ENCODE data around the gene STK39.

STK39 gene

DNA sequence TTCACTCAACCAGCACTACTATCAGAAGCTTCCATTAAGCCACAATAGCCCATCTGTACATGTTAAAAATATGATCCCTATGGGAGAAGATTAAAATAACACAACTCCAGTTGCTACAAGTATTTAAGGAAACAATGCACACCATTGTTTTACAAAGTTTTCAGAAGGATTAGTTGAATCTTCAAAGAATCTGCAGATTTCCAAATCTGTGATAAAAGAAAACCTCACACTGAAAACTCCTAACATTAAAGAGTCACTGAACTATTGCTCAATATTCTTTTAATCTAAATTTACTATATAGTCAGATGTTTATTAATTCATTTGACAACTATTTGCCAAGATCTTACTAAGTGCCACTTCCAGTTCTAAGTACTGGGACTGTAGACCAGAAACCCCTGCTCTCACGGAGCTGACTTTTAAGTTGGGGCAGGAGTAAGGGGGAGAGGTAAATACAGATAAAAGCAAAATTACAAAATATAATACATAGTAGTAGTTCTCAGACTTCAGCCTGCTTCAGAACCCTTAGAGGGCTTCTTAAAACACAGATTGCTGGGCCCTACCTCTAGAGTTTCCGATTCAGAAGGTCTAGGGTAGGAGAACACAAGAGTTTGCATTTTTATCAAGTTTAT, 94.4 kb downstream of the STK39 start:
- DNase-seq: no peak
- H3K36me3 ChIP-seq (ENCODE audit: control insufficient read depth in 4 of 4, insufficient read depth in 4 of 4, low read length in 3 of 4): peaks cover 0 to 6% (median 4%) of the 10 kb centered on the region in 4 experiments
- WGBS (ENCODE audit: insufficient coverage): 100% methylated on average over 1 of the region's 2 CpGs
- H3K9me3 ChIP-seq (ENCODE audit: control extremely low read depth in 1 of 5, control insufficient read depth in 4 of 5, insufficient read depth in 2 of 5, low read depth in 1 of 5, low read length in 4 of 5): no peaks in the 10 kb centered on the region
- no peaks in the 10 kb centered on the region for H3K27me3 ChIP-seq (replicated peaks in 2 of 5; ENCODE audit: control insufficient read depth in 4 of 5, insufficient read depth in 5 of 5, low read length in 4 of 5)
- CTCF ChIA-PET: interaction anchor here (1.2 kb wide), 1 partner anchor 33 kb away, joined by 3 read pairs; no protein-coding TSS in a partner anchor
- POLR2A ChIA-PET: no interaction called here
- H3K27ac ChIP-seq (ENCODE audit: insufficient read depth in 1 of 2, low read depth in 1 of 2, low read length in 2 of 2, poor library complexity in 1 of 2, severe bottlenecking in 2 of 2): no peak overlapping the region
- no peak overlapping the region for H3K4me3 ChIP-seq (ENCODE audit: control insufficient read depth in 1 of 7, extremely low read depth in 1 of 7, insufficient read depth in 4 of 7, low read depth in 2 of 7, low read length in 6 of 7)
- peaks cover 0 to 8% (median 0%) of the 10 kb centered on the region in 4 experiments for H3K4me1 ChIP-seq (ENCODE audit: control extremely low read depth in 1 of 4, control insufficient read depth in 4 of 4, insufficient read depth in 4 of 4, low read length in 3 of 4)

GRCh38 chr2:168149986-168150385, 97.4 kb downstream of the STK39 start:
- Histone ChIP-seq H3K36me3 (ENCODE audit: control insufficient read depth in 4 of 4, insufficient read depth in 4 of 4, low read length in 3 of 4) (no peaks in the 10 kb centered on the region), H3K27me3 (replicated peaks in 2 of 5; ENCODE audit: control insufficient read depth in 4 of 5, insufficient read depth in 5 of 5, low read length in 4 of 5) (no peaks in the 10 kb centered on the region), H3K4me1 (ENCODE audit: control extremely low read depth in 1 of 4, control insufficient read depth in 4 of 4, insufficient read depth in 4 of 4, low read length in 3 of 4) (peaks cover 0 to 8% (median 0%) of the 10 kb centered on the region in 4 experiments), H3K9me3 (ENCODE audit: control extremely low read depth in 1 of 5, control insufficient read depth in 4 of 5, insufficient read depth in 2 of 5, low read depth in 1 of 5, low read length in 4 of 5) (no peaks in the 10 kb centered on the region), H3K27ac (ENCODE audit: insufficient read depth in 1 of 2, low read depth in 1 of 2, low read length in 2 of 2, poor library complexity in 1 of 2, severe bottlenecking in 2 of 2) (no peak overlapping the region), H3K4me3 (ENCODE audit: control insufficient read depth in 1 of 7, extremely low read depth in 1 of 7, insufficient read depth in 4 of 7, low read depth in 2 of 7, low read length in 6 of 7) (no peak overlapping the region)
- 95% methylated on average over 2 of the region's 6 CpGs for WGBS (ENCODE audit: insufficient coverage)
- CTCF ChIA-PET: no interaction called here
- no peak for DNase-seq
- POLR2A ChIA-PET: no interaction called here

- POLR2A ChIA-PET: no interaction called here
- H3K9me3 ChIP-seq (ENCODE audit: control extremely low read depth in 1 of 5, control insufficient read depth in 4 of 5, insufficient read depth in 2 of 5, low read depth in 1 of 5, low read length in 4 of 5): no peaks in the 10 kb centered on the region
- peaks cover 0 to 8% (median 0%) of the 10 kb centered on the region in 4 experiments for H3K4me1 ChIP-seq (ENCODE audit: control extremely low read depth in 1 of 4, control insufficient read depth in 4 of 4, insufficient read depth in 4 of 4, low read length in 3 of 4)
- H3K36me3 ChIP-seq (ENCODE audit: control insufficient read depth in 4 of 4, insufficient read depth in 4 of 4, low read length in 3 of 4): no peaks in the 10 kb centered on the region
- WGBS (ENCODE audit: insufficient coverage): 94% methylated on average over 4 of the region's 5 CpGs
- peak in 1 of 3 donors; percentile 4 for DNase-seq
- no peak overlapping the region for H3K4me3 ChIP-seq (ENCODE audit: control insufficient read depth in 1 of 7, extremely low read depth in 1 of 7, insufficient read depth in 4 of 7, low read depth in 2 of 7, low read length in 6 of 7)
- H3K27me3 ChIP-seq (replicated peaks in 2 of 5; ENCODE audit: control insufficient read depth in 4 of 5, insufficient read depth in 5 of 5, low read length in 4 of 5): no peaks in the 10 kb centered on the region
- CTCF ChIA-PET: interaction anchor here (1.9 kb wide), 1 partner anchor 12 kb away, joined by 4 read pairs; no protein-coding TSS in a partner anchor
- no peak overlapping the region for H3K27ac ChIP-seq (ENCODE audit: insufficient read depth in 1 of 2, low read depth in 1 of 2, low read length in 2 of 2, poor library complexity in 1 of 2, severe bottlenecking in 2 of 2)
Observed at GRCh38 chr2:168149150-168149974, 98.0 kb downstream of the STK39 start.

DNA sequence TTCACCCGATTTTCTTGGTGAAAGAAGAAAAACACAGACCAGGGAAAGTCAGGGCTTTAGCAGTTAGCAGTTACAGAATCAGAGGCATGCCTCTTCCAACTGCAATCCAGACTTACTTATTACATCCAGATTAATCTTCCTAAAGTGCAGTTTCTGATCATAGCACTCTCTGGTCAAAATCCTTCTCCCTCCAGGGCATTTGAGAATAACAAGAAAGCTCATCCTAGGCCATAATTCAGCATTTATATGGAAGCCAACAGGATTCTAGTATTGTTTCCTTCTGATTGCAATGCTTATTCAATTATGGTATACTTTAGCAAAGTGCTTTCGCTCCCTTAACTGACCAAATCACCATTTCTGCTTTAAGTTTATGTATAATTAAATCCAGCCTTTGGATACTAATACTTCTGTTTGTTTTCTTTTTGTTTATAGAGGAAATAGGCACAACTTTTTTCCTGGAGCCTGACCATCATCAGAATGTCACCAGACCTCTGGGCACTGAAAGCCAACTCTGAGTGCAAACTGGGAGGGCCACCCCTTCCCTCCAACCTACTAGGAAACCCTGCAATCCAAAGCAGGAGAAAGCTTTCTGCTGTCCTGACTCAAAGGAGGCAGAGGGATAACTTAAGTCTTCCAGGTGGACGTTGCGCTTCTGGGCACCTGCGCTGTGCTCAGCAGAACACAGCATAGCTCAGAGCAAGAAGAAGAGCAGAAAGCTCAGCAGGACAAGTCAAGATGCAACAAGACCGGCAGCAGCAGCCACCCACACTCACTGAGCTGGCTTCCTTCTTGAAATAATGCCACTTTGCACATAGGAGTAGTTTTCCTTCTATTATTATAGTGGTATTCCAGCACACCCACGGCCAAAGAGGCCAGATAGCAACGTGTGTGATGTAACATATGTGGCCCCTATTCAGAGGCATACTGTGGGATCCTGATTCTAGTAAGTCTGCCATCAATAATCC, 99.3 kb downstream of the STK39 start:
- Histone ChIP-seq H3K4me1 (ENCODE audit: control extremely low read depth in 1 of 4, control insufficient read depth in 4 of 4, insufficient read depth in 4 of 4, low read length in 3 of 4) (peaks cover 0 to 8% (median 0%) of the 10 kb centered on the region in 4 experiments), H3K36me3 (ENCODE audit: control insufficient read depth in 4 of 4, insufficient read depth in 4 of 4, low read length in 3 of 4) (no peaks in the 10 kb centered on the region), H3K27ac (ENCODE audit: insufficient read depth in 1 of 2, low read depth in 1 of 2, low read length in 2 of 2, poor library complexity in 1 of 2, severe bottlenecking in 2 of 2) (no peak overlapping the region), H3K27me3 (replicated peaks in 2 of 5; ENCODE audit: control insufficient read depth in 4 of 5, insufficient read depth in 5 of 5, low read length in 4 of 5) (no peaks in the 10 kb centered on the region), H3K9me3 (ENCODE audit: control extremely low read depth in 1 of 5, control insufficient read depth in 4 of 5, insufficient read depth in 2 of 5, low read depth in 1 of 5, low read length in 4 of 5) (no peaks in the 10 kb centered on the region), H3K4me3 (ENCODE audit: control insufficient read depth in 1 of 7, extremely low read depth in 1 of 7, insufficient read depth in 4 of 7, low read depth in 2 of 7, low read length in 6 of 7) (no peak overlapping the region)
- POLR2A ChIA-PET: no interaction called here
- DNase-seq: no peak
- CTCF ChIA-PET: interaction anchor here (1.9 kb wide), 1 partner anchor 13 kb away, joined by 4 read pairs; no protein-coding TSS in a partner anchor
- WGBS (ENCODE audit: insufficient coverage): 89% methylated on average over 5 of the region's 8 CpGs

- Histone ChIP-seq H3K4me3 (ENCODE audit: control insufficient read depth in 1 of 7, extremely low read depth in 1 of 7, insufficient read depth in 4 of 7, low read depth in 2 of 7, low read length in 6 of 7) (no peak overlapping the region), H3K27me3 (replicated peaks in 2 of 5; ENCODE audit: control insufficient read depth in 4 of 5, insufficient read depth in 5 of 5, low read length in 4 of 5) (no peaks in the 10 kb centered on the region), H3K27ac (ENCODE audit: insufficient read depth in 1 of 2, low read depth in 1 of 2, low read length in 2 of 2, poor library complexity in 1 of 2, severe bottlenecking in 2 of 2) (no peak overlapping the region), H3K4me1 (ENCODE audit: control extremely low read depth in 1 of 4, control insufficient read depth in 4 of 4, insufficient read depth in 4 of 4, low read length in 3 of 4) (peaks cover 0 to 8% (median 0%) of the 10 kb centered on the region in 4 experiments), H3K36me3 (ENCODE audit: control insufficient read depth in 4 of 4, insufficient read depth in 4 of 4, low read length in 3 of 4) (no peaks in the 10 kb centered on the region), H3K9me3 (ENCODE audit: control extremely low read depth in 1 of 5, control insufficient read depth in 4 of 5, insufficient read depth in 2 of 5, low read depth in 1 of 5, low read length in 4 of 5) (no peaks in the 10 kb centered on the region)
- 64% methylated on average over 2 of the region's 9 CpGs for WGBS (ENCODE audit: insufficient coverage)
- DNase-seq: no peak
- ChIA-PET CTCF (interaction anchor here (1.2 kb wide), 1 partner anchor 11 kb away, joined by 3 read pairs; no protein-coding TSS in a partner anchor), POLR2A (no interaction called here)
Observed at GRCh38 chr2:168146892-168147810, 100.2 kb downstream of the STK39 start.

Measured in common myeloid progenitor, CD34-positive (primary cell).